ENCODE measurements around the gene KLRC2. TPM values are rescaled to one million over a fixed set of nuclear protein-coding genes. Genes with fewer than 3 reads are reported as not detected.

Gene KLRC2
- total and polyA plus RNA-seq, 8 donors = 0.26 to 0.56 (median 0.34) TPM; not detected in 5

DNA sequence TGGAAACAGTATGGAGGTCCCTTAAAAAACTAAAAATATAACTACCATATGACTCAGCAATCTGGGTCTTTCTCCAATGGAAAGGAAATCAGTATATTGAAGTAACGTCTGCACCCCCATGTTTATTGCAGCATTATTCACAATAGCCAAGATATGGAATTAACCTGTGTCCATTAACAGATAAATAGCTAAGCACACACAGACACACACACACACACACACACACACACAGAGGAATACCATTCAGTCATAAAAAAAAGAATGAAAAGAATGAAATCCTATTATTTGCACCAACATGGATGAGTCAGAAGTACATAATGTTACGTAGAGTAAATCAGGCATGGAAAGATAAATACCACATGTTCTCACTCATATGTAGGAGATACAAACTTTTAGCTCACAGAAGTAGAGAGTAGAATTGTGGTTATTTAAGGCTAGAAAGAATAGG lies 50.6 kb downstream of the KLRC2 start:
- 51 to 58% methylated on average over 2 of the region's 2 CpGs for WGBS, 2 donors
- ATAC-seq (peak in 1 of 4 donors; percentile 37), DNase-seq (no peak), FAIRE-seq (no peak)
- H3K4me3 ChIP-seq = no peak overlapping the region
- peaks cover 0 to 5% (median 0%) of the 10 kb centered on the region in 3 donors for H3K4me1 ChIP-seq
- intact Hi-C loops (cut with DNase I) = no loop called here
- H3K9me3 ChIP-seq = no peaks in the 10 kb centered on the region
- no peak overlapping the region for H3K27ac ChIP-seq
- no peaks in the 10 kb centered on the region for H3K27me3 ChIP-seq
- no peaks in the 10 kb centered on the region for H3K36me3 ChIP-seq
- TF ChIP-seq CTCF (IDR thresholded peaks at IDR 0.05) = no peak

DNA sequence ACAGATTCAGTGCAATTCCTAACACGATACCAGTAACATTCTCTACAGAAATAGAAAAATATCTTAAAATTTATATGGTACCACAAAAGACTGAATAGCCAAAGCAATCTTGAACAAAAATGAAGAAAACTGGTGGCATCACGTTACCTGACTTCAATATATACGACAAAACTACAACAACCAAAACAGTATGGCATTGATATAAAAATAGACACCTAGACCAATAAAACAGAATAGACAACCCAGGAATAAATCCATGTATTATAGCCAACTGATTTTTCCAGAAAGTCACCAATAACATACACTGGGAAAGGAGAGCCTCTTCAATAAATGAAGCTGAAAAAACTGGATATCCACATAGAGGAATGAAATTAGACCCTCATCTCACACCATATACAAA lies 51.6 kb downstream of the KLRC2 start:
- 95 to 96% methylated on average over 3 of the region's 3 CpGs for WGBS, 2 donors
- DNase-seq (no peak), FAIRE-seq (no peak), ATAC-seq (no peak)
- no peaks in the 10 kb centered on the region for H3K36me3 ChIP-seq
- intact Hi-C loops (cut with DNase I) = no loop called here
- H3K4me3 ChIP-seq = no peak overlapping the region
- H3K27me3 ChIP-seq = no peaks in the 10 kb centered on the region
- no peaks in the 10 kb centered on the region for H3K9me3 ChIP-seq
- H3K27ac ChIP-seq = no peak overlapping the region
- H3K4me1 ChIP-seq = peaks cover 0 to 5% (median 0%) of the 10 kb centered on the region in 3 donors
- no peak for TF ChIP-seq CTCF (IDR thresholded peaks at IDR 0.05)

DNA sequence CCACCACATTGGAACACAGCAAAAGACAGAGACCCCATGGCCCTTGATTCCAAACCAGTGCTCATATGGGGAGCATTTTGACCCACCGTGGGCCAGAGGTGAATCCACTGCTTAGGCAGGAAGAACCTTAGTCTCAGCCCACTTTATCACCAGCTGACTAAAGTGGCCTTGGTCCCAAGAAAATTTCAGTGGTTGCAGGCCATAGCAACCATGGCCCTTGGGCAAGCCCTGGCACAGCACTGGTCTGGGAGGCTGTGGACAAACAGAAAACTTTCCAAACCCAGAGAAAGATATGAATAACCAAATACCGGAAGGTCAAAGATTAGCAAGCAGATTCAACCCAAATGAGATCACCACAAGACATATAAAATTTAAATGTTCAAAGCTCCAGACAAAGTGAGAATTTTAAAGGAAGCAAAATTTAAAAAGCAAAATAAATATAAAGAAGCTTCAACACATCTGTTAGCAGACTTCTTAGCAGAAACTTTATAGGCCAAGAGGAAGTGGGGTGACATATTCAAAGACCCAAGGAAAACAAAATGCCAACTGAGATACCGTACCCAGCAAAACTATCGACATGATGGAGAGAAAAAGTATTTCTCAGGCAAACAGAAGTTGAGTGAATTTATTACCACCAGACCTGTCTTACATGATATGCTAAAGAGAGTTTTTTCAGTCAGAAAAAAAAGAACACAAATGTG lies 53.7 kb downstream of the KLRC2 start:
- FAIRE-seq (no peak), DNase-seq (no peak), ATAC-seq (peak; percentile 62 to 82 (median 78))
- Histone ChIP-seq H3K27me3 (no peaks in the 10 kb centered on the region), H3K4me3 (no peak overlapping the region), H3K9me3 (no peaks in the 10 kb centered on the region), H3K27ac (no peak overlapping the region), H3K4me1 (peaks cover 0 to 5% (median 0%) of the 10 kb centered on the region in 3 donors), H3K36me3 (no peaks in the 10 kb centered on the region)
- 40 to 46% methylated on average over 4 of the region's 4 CpGs for WGBS, 2 donors
- no peak for TF ChIP-seq CTCF (IDR thresholded peaks at IDR 0.05)
- intact Hi-C loops (cut with DNase I) = no loop called here

Other genes starting within 250 kb of the KLRC2 start
- 100 to 1,000 TPM in 1 of 6 donors, 10 to 100 TPM in 5; 51.1 to 111 (median 58.8) TPM for gene GABARAPL1, start 223.1 kb downstream of the KLRC2 start, total RNA-seq
- gene GABARAPL1, start 223.1 kb downstream of the KLRC2 start, polyA plus RNA-seq = 10 to 100 TPM; 53.1 to 92.7 TPM
- 1 to 10 TPM in 1 of 6 donors, under 1 TPM in 5; 0.34 to 1.0 (median 0.64) TPM for gene KLRD1, start 128.1 kb downstream of the KLRC2 start, total RNA-seq
- gene KLRD1, start 128.1 kb downstream of the KLRC2 start, polyA plus RNA-seq = under 1 TPM; 0.11 to 0.12 TPM
- gene KLRK1, start 46.0 kb downstream of the KLRC2 start, total RNA-seq = 1 to 10 TPM in 2 of 6 donors, under 1 TPM in 3, not detected in 1; 0.32 to 1.1 (median 0.69) TPM
- gene KLRK1, start 46.0 kb downstream of the KLRC2 start, polyA plus RNA-seq = under 1 TPM; 0.57 to 0.92 TPM
- under 1 TPM in 1 of 6 donors, not detected in 5; 0.25 TPM for gene KLRC4, start 26.3 kb downstream of the KLRC2 start, total RNA-seq
- not detected for gene KLRC4, start 26.3 kb downstream of the KLRC2 start, polyA plus RNA-seq
- not detected for gene KLRC3, start 15.4 kb downstream of the KLRC2 start, total RNA-seq
- not detected for gene KLRC3, start 15.4 kb downstream of the KLRC2 start, polyA plus RNA-seq
- under 1 TPM in 5 of 6 donors, not detected in 1; 0.13 to 0.44 (median 0.19) TPM for gene KLRC1, start 17.4 kb upstream of the KLRC2 start, total RNA-seq
- under 1 TPM; 0.15 to 0.45 TPM for gene KLRC1, start 17.4 kb upstream of the KLRC2 start, polyA plus RNA-seq
- gene EIF2S3B, start 69.9 kb upstream of the KLRC2 start, total RNA-seq = 1 to 10 TPM in 2 of 6 donors, under 1 TPM in 3, not detected in 1; 0.16 to 2.4 (median 0.69) TPM
- gene EIF2S3B, start 69.9 kb upstream of the KLRC2 start, polyA plus RNA-seq = under 1 TPM; 0.26 to 0.46 TPM
- 10 to 100 TPM in 2 of 6 donors, 1 to 10 TPM in 4; 5.4 to 11.4 (median 8.6) TPM for gene MAGOHB, start 177.6 kb upstream of the KLRC2 start, total RNA-seq
- gene MAGOHB, start 177.6 kb upstream of the KLRC2 start, polyA plus RNA-seq = 10 to 100 TPM; 13.7 to 18.6 TPM
- gene STYK1, start 238.0 kb upstream of the KLRC2 start, total RNA-seq = under 1 TPM in 4 of 6 donors, not detected in 2; 0.12 to 0.55 (median 0.23) TPM
- gene STYK1, start 238.0 kb upstream of the KLRC2 start, polyA plus RNA-seq = under 1 TPM; 0.04 to 0.07 TPM

All from pancreas (tissue), 10 donors.